Chondrocyte (in vitro differentiated cells): ENCODE results near the gene TCF7L2. TPM values are rescaled to one million over a fixed set of nuclear protein-coding genes. Genes with fewer than 3 reads are reported as not detected.

Experiments used
- DNase-seq: peaks from one replicate; pipeline ENCODE4 v3.0.0; 2021; ENCODE audit warnings: mixed read lengths, low spot score
- H3K27ac Mint-ChIP-seq: one replicate; pipeline ENCODE4 v1.8.0; 2021; ENCODE audit warnings: mild to moderate bottlenecking, moderate library complexity, mixed read lengths; ENCODE audit not compliant: unreplicated experiment
- H3K27me3 Mint-ChIP-seq: 2 replicates; pipeline ENCODE4 v1.8.0; 2021; ENCODE audit warnings: low read depth, mixed read lengths
- H3K36me3 Mint-ChIP-seq: 2 replicates; pipeline ENCODE4 v1.8.0; 2021; ENCODE audit warnings: low read depth, mixed read lengths
- H3K4me1 Mint-ChIP-seq: 2 replicates; pipeline ENCODE4 v1.8.0; 2021; ENCODE audit warnings: low read depth, mild to moderate bottlenecking, mixed read lengths
- H3K4me3 Mint-ChIP-seq: one replicate; pipeline ENCODE4 v1.8.0; 2021; ENCODE audit warnings: mild to moderate bottlenecking, moderate library complexity, mixed read lengths; ENCODE audit not compliant: unreplicated experiment
- H3K9me3 Mint-ChIP-seq: 2 replicates; pipeline ENCODE4 v1.8.0; 2021; ENCODE audit warnings: low read depth, mixed read lengths
- total RNA-seq: library from RNA; stranded (reverse); gene quantifications from 3 replicates; pipeline ENCODE4 v1.2.1, GENCODE V29; 2021
- TF ChIP-seq, protein P1 (sequence below): fragments of 200-600 bp; sonication (generic); IDR thresholded peaks from 2 replicates; pipeline ENCODE4 v1.5.0; 2021; ENCODE audit warnings: antibody characterized with exemption, mild to moderate bottlenecking, moderate library complexity

The TCF7L2 gene
- total RNA-seq, 1 donor from 2014 or later = 30.9 TPM

DNA sequence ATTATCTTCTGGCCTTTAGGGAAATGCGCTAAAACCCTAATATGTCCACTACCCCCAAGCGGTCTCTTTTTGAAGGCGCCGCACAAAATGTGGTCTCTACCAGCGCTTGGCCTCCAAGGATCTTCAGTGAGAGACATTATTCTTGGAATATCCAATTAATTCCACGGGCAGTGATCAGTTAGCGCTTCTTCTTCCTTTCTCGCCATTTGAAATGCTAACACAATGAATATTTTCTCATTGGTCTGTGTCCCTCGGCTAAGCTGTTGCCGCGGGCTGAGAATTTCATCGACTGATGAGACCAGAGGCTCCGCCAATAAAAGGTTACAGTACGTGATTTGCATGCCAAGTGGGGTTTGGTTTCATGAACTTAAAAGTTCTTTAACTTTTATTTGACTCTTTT is 169.8 kb downstream of the TCF7L2 start:
- no peaks in the 10 kb centered on the region for H3K36me3 Mint-ChIP-seq
- DNase-seq = no peak
- no peak overlapping the region for H3K4me3 Mint-ChIP-seq
- no peak overlapping the region for H3K27ac Mint-ChIP-seq
- TF ChIP-seq, protein P1, sequence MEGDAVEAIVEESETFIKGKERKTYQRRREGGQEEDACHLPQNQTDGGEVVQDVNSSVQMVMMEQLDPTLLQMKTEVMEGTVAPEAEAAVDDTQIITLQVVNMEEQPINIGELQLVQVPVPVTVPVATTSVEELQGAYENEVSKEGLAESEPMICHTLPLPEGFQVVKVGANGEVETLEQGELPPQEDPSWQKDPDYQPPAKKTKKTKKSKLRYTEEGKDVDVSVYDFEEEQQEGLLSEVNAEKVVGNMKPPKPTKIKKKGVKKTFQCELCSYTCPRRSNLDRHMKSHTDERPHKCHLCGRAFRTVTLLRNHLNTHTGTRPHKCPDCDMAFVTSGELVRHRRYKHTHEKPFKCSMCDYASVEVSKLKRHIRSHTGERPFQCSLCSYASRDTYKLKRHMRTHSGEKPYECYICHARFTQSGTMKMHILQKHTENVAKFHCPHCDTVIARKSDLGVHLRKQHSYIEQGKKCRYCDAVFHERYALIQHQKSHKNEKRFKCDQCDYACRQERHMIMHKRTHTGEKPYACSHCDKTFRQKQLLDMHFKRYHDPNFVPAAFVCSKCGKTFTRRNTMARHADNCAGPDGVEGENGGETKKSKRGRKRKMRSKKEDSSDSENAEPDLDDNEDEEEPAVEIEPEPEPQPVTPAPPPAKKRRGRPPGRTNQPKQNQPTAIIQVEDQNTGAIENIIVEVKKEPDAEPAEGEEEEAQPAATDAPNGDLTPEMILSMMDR = no peak
- no peaks in the 10 kb centered on the region for H3K27me3 Mint-ChIP-seq
- peaks cover 7% of the 10 kb centered on the region for H3K4me1 Mint-ChIP-seq
- H3K9me3 Mint-ChIP-seq = no peaks in the 10 kb centered on the region

DNA sequence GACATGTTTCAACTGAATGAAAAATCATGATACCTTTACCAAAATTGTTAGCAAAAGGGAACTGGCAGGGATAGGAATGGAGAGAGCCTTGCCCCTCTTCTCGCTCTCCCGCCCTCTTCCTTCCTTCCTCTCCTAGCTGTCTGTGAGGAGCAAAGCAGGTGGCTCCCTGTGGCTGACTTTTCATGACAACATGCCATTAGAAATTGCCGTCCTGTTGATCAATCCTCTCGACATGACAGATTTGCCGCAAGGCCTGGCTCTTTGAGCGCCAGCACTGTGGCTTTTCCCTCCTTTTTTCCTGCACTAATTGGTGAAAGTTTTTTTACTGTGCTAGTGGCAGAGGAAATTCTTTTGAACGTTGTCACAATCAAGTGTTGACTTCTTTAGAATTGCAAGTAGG is 171.1 kb downstream of the TCF7L2 start:
- Mint-ChIP-seq H3K27me3 (no peaks in the 10 kb centered on the region), H3K27ac (no peak overlapping the region), H3K4me1 (peaks cover 16% of the 10 kb centered on the region), H3K4me3 (no peak overlapping the region), H3K9me3 (no peaks in the 10 kb centered on the region), H3K36me3 (no peaks in the 10 kb centered on the region)
- TF ChIP-seq, protein P1 = no peak
- DNase-seq = no peak

DNA sequence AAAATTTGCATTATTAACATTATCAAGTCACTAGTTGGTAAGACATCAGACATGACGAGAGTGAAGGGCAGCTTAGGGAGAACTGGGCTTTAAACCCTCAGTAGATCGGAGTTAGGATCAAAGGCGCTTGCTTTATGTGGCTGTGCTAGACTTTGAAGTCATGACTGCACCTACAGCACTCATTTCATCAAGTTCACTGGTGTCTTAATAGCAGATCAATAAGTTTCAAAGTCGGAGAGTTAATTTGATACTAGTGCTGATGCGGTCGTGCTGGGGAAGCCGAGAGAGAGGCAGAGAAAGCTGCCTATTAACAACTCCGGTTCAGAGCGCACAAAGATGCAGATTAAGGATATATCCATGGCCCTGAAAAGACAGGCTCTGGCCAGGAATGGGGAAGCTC is 172.9 kb downstream of the TCF7L2 start:
- TF ChIP-seq, protein P1 = no peak
- Mint-ChIP-seq H3K9me3 (no peaks in the 10 kb centered on the region), H3K27me3 (no peaks in the 10 kb centered on the region), H3K4me3 (no peak overlapping the region), H3K4me1 (peaks cover 31% of the 10 kb centered on the region), H3K36me3 (no peaks in the 10 kb centered on the region), H3K27ac (no peak overlapping the region)
- no peak for DNase-seq

DNA sequence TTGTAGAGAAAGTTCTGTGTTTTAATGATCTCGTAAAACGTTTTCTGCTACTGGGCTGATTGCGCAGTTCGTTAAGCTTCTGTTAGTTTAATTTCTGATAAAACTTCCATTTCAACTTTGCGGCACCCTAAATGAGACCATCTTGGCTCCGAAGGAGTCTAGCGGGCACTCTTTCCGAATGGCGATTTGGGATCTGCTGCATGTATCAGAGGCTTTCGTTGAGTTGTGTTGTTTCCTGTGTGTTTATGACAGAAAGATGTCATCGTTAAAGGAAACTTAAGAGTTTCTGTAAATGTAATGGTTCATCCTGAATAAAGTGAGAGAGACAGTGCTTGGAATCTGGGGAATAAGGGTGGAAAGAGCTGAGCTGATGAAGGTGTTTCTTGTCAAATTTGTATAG is 174.7 kb downstream of the TCF7L2 start:
- no peaks in the 10 kb centered on the region for H3K9me3 Mint-ChIP-seq
- H3K36me3 Mint-ChIP-seq = no peaks in the 10 kb centered on the region
- peaks cover 44% of the 10 kb centered on the region for H3K4me1 Mint-ChIP-seq
- no peak for DNase-seq
- H3K4me3 Mint-ChIP-seq = no peak overlapping the region
- H3K27ac Mint-ChIP-seq = no peak overlapping the region
- H3K27me3 Mint-ChIP-seq = no peaks in the 10 kb centered on the region
- TF ChIP-seq, protein P1 = no peak

DNA sequence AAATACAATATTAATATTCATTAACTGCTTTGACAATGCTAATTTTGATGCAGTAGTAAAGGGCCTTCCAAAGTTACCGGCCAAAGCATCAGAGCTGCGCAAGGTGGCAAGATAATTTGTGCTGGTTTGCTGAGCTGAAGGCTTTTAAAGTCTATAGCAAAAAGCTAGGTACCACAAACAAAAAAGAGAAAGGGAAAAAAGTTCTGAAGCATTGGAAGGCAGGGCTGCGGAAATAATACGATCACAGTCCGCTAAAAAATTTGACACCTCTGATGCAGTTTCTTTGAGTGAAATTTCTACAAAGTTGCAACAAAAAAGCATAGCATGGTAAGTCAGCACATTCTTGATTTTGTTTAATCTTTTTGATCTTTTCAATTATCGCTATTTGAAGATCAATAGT is 175.6 kb downstream of the TCF7L2 start:
- no peaks in the 10 kb centered on the region for H3K36me3 Mint-ChIP-seq
- no peak overlapping the region for H3K4me3 Mint-ChIP-seq
- TF ChIP-seq, protein P1 = no peak
- H3K4me1 Mint-ChIP-seq = peaks cover 52% of the 10 kb centered on the region
- no peaks in the 10 kb centered on the region for H3K9me3 Mint-ChIP-seq
- H3K27ac Mint-ChIP-seq = no peak overlapping the region
- H3K27me3 Mint-ChIP-seq = no peaks in the 10 kb centered on the region
- DNase-seq = no peak
